HepG2 (cell line): ENCODE data around the gene IDUA. TPM values are rescaled to one million over a fixed set of nuclear protein-coding genes. Genes with fewer than 3 reads are reported as not detected.

Source experiments
- AGO2 ChIP-seq: fragments of 200-400 bp; formaldehyde crosslinking; optimal IDR thresholded peaks from 2 replicates; pipeline ENCODE3; 2017; ENCODE audit warnings: mild to moderate bottlenecking, low read depth, low read length, moderate library complexity
- CC2D1A ChIP-seq: sonication (generic); formaldehyde crosslinking; IDR thresholded peaks from 2 replicates; pipeline ENCODE4 v1.8.1; 2023; ENCODE audit warnings: mild to moderate bottlenecking, missing genetic modification reagents
- CHD2 ChIP-seq: IDR thresholded peaks from 2 replicates; pipeline ENCODE4 v1.6.1; 2011; ENCODE audit warnings: low read depth, low read length, improper control_type of control experiment
- CHD4 ChIP-seq: fragments of 200-600 bp; sonication (generic); IDR thresholded peaks from 2 replicates; pipeline ENCODE4 v1.7.0; 2017; ENCODE audit warnings: mild to moderate bottlenecking, low read length, borderline replicate concordance
- ESRRA ChIP-seq: sonication (generic); formaldehyde crosslinking; IDR thresholded peaks from 2 replicates; pipeline ENCODE4 v1.5.1; 2020; ENCODE audit warnings: mild to moderate bottlenecking, low read depth, missing genetic modification reagents
- GTF2F1 ChIP-seq: fragments of 150-350 bp; IDR thresholded peaks from 2 replicates; pipeline ENCODE4 v1.6.1; 2014; ENCODE audit warnings: low read length
- HOXD1 ChIP-seq: sonication (generic); formaldehyde crosslinking; IDR thresholded peaks from 2 replicates; pipeline ENCODE4 v1.5.0; 2020; ENCODE audit warnings: missing genetic modification reagents
- IKZF4 ChIP-seq: sonication (generic); formaldehyde crosslinking; IDR thresholded peaks from 2 replicates; pipeline ENCODE4 v1.5.1; 2020; ENCODE audit warnings: borderline replicate concordance, mild to moderate bottlenecking, low read depth, missing genetic modification reagents; ENCODE audit errors: not compliant biosample characterization
- KAT7 ChIP-seq: IDR thresholded peaks from 2 replicates; pipeline ENCODE4 v1.6.1; 2018; ENCODE audit warnings: borderline replicate concordance, missing compliant biosample characterization
- KDM5B ChIP-seq: sonication (generic); formaldehyde crosslinking; IDR thresholded peaks from 2 replicates; pipeline ENCODE4 v1.4.0; 2020; ENCODE audit warnings: missing genetic modification reagents, mild to moderate bottlenecking, borderline replicate concordance
- MBD4 ChIP-seq: IDR thresholded peaks from 2 replicates; pipeline ENCODE4 v1.6.1; 2012; ENCODE audit warnings: low read length, inconsistent platforms, borderline replicate concordance
- MTF1 ChIP-seq: sonication (generic); formaldehyde crosslinking; IDR thresholded peaks from 2 replicates; pipeline ENCODE4 v1.5.0; 2020; ENCODE audit warnings: missing genetic modification reagents
- NFATC3 ChIP-seq: sonication (generic); formaldehyde crosslinking; IDR thresholded peaks from 2 replicates; pipeline ENCODE4 v1.5.1; 2020; ENCODE audit warnings: mild to moderate bottlenecking, missing genetic modification reagents
- RBFOX2 ChIP-seq: fragments of 200-400 bp; formaldehyde crosslinking; IDR thresholded peaks from 2 replicates; pipeline ENCODE4 v1.6.1; 2017; ENCODE audit warnings: low read depth, mild to moderate bottlenecking, low read length
- SMARCC2 ChIP-seq: fragments of 450-650 bp; IDR thresholded peaks from 2 replicates; pipeline ENCODE4 v1.6.1; 2017; ENCODE audit warnings: antibody characterized with exemption, mild to moderate bottlenecking
- STAG1 ChIP-seq: sonication (generic); formaldehyde crosslinking; IDR thresholded peaks from 2 replicates; pipeline ENCODE4 v1.4.0; 2020; ENCODE audit warnings: missing genetic modification reagents
- TBX2 ChIP-seq: sonication (generic); formaldehyde crosslinking; IDR thresholded peaks from 2 replicates; pipeline ENCODE4 v1.5.0; 2020; ENCODE audit warnings: missing genetic modification reagents, mild to moderate bottlenecking, borderline replicate concordance
- XBP1 ChIP-seq: sonication (generic); formaldehyde crosslinking; IDR thresholded peaks from 2 replicates; pipeline ENCODE4 v1.5.0; 2020; ENCODE audit warnings: missing genetic modification reagents
- ZEB1 ChIP-seq: IDR thresholded peaks from 2 replicates; pipeline ENCODE4 v1.6.1; 2012; ENCODE audit warnings: mild to moderate bottlenecking, low read depth, inconsistent platforms; ENCODE audit not compliant: insufficient replicate concordance
- ZFX ChIP-seq: sonication (generic); formaldehyde crosslinking; IDR thresholded peaks from 2 replicates; pipeline ENCODE4 v1.4.0; 2020; ENCODE audit warnings: mild to moderate bottlenecking, low read depth, missing genetic modification reagents, moderate library complexity
- ZNF724P ChIP-seq: sonication (generic); formaldehyde crosslinking; IDR thresholded peaks from 2 replicates; pipeline ENCODE4 v1.8.0; 2022; ENCODE audit warnings: missing genetic modification reagents, borderline replicate concordance
- ZNF816 ChIP-seq: sonication (generic); formaldehyde crosslinking; IDR thresholded peaks from 2 replicates; pipeline ENCODE4 v1.8.0; 2022; ENCODE audit warnings: missing genetic modification reagents, mild to moderate bottlenecking, borderline replicate concordance
- polyA plus RNA-seq, 8 experiments: library from polyadenylated mRNA; depleted of rRNA in 3 of 8; stranded (reverse) in 7 of 8; unstranded in 1 of 8; fragments of >200 nt; fragmentation: Illumina TruSeq in 4 of 8; extraction: Trizol in 4 of 8; gene quantifications; 2 replicates each; pipeline versions ENCODE4 v1.2.1 to v1.2.3, GENCODE V29; 2011 to 2016; ENCODE audit warnings: low read depth in 4 of 8, missing spikeins in 1 of 8, mixed read lengths in 1 of 8; ENCODE audit not compliant: insufficient read depth in 1 of 8
- total RNA-seq, 5 experiments: library from RNA; depleted of rRNA; stranded (reverse); fragments of >200 nt; fragmentation: Illumina TruSeq; extraction: Trizol; gene quantifications; 2 replicates each; pipeline ENCODE4 v1.2.3, GENCODE V29; 2016; ENCODE audit warnings: low read depth in 1 of 5
- TF ChIP-seq, protein P1 (sequence below): sonication (generic); formaldehyde crosslinking; IDR thresholded peaks from 2 replicates; pipeline ENCODE4 v1.4.0; 2020; ENCODE audit warnings: low read depth, mild to moderate bottlenecking, missing genetic modification reagents
- TF ChIP-seq, protein P2 (sequence below): sonication (generic); formaldehyde crosslinking; IDR thresholded peaks from 2 replicates; pipeline ENCODE4 v1.8.0; 2022; ENCODE audit warnings: missing genetic modification reagents, mild to moderate bottlenecking, moderate library complexity, borderline replicate concordance
- TF ChIP-seq, protein P3 (sequence below): sonication (generic); formaldehyde crosslinking; IDR thresholded peaks from 2 replicates; pipeline ENCODE4 v1.4.0; 2020; ENCODE audit warnings: low read depth, mild to moderate bottlenecking, missing genetic modification reagents
- TF ChIP-seq, protein P4 (sequence below), 2 experiments: fragments of 450-650 bp in 1 of 2; sonication (generic) in 1 of 2; formaldehyde crosslinking; IDR thresholded peaks; 2 replicates each; pipeline versions ENCODE4 v1.5.0 to v1.8.0; 2020 to 2022; ENCODE audit warnings: mild to moderate bottlenecking in 1 of 2, missing genetic modification reagents in 1 of 2

Gene IDUA
- total and polyA plus RNA-seq, 2 of the 13 experiments (the other 11 are each of a cell fraction or from before 2014, with no cell fraction given): 0.77 to 1.0 TPM

DNA sequence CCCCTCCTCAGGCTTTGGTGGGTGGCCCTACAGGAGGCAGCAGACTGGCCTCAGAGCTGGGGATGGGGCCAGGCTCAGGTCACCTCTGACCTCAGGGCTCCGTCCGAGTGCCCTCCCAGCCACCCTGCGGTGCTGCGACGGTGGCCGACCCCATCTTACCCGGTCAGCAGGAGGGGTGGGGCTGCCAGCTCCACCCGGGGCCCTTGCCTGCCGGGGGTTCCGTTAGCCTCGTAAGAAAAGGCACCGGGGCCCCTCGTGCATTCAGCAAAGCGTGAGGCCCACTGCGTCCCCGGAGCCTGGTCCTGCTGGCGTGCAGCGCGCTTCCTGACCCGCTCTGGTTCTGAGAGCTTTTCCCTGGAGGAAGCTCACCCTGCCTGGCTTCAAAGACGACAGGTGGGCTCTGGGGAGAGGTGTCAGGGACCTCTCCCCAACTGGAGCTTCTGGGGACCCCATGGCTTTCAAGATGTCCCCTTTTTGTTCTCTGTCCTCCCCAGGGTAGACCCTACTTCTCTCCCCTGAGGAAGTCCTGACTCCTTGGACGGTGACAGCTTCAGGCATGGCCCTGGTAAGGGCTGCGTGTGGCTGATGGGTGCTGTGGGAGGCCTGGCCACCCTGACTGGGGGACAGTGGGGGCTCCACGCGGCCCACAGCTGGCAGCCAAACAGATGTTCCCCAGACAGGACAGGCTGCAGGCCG, 40.5 kb downstream of the IDUA start (continued):
- TF ChIP-seq, protein P1, sequence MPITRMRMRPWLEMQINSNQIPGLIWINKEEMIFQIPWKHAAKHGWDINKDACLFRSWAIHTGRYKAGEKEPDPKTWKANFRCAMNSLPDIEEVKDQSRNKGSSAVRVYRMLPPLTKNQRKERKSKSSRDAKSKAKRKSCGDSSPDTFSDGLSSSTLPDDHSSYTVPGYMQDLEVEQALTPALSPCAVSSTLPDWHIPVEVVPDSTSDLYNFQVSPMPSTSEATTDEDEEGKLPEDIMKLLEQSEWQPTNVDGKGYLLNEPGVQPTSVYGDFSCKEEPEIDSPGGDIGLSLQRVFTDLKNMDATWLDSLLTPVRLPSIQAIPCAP (CRISPR knock-in tag): no peak
- TF ChIP-seq NFATC3 (CRISPR knock-in tag) (no peak), TBX2 (CRISPR knock-in tag) (no peak), ZNF724P (CRISPR knock-in tag) (no peak), ZFX (CRISPR knock-in tag) (0 out of 2 replicates have a peak, but pooled peaks have one; percentile 15), CHD2 (no peak), AGO2 (peak; percentile 98), RBFOX2 (peak; percentile 44; the same call in 1 of the 2 replicates), STAG1 (CRISPR knock-in tag) (no peak), GTF2F1 (no peak), SMARCC2 (no peak), MTF1 (no peak), XBP1 (CRISPR knock-in tag) (no peak), ZNF816 (CRISPR knock-in tag) (no peak), IKZF4 (no peak), ESRRA (CRISPR knock-in tag) (no peak), HOXD1 (CRISPR knock-in tag) (no peak), ZEB1 (no peak), KAT7 (CRISPR knock-in tag) (no peak), CC2D1A (CRISPR knock-in tag) (no peak), CHD4 (no peak), MBD4 (no peak), KDM5B (no peak)
- TF ChIP-seq, protein P2, sequence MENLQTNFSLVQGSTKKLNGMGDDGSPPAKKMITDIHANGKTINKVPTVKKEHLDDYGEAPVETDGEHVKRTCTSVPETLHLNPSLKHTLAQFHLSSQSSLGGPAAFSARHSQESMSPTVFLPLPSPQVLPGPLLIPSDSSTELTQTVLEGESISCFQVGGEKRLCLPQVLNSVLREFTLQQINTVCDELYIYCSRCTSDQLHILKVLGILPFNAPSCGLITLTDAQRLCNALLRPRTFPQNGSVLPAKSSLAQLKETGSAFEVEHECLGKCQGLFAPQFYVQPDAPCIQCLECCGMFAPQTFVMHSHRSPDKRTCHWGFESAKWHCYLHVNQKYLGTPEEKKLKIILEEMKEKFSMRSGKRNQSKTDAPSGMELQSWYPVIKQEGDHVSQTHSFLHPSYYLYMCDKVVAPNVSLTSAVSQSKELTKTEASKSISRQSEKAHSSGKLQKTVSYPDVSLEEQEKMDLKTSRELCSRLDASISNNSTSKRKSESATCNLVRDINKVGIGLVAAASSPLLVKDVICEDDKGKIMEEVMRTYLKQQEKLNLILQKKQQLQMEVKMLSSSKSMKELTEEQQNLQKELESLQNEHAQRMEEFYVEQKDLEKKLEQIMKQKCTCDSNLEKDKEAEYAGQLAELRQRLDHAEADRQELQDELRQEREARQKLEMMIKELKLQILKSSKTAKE (CRISPR knock-in tag): no peak
- TF ChIP-seq, protein P3, sequence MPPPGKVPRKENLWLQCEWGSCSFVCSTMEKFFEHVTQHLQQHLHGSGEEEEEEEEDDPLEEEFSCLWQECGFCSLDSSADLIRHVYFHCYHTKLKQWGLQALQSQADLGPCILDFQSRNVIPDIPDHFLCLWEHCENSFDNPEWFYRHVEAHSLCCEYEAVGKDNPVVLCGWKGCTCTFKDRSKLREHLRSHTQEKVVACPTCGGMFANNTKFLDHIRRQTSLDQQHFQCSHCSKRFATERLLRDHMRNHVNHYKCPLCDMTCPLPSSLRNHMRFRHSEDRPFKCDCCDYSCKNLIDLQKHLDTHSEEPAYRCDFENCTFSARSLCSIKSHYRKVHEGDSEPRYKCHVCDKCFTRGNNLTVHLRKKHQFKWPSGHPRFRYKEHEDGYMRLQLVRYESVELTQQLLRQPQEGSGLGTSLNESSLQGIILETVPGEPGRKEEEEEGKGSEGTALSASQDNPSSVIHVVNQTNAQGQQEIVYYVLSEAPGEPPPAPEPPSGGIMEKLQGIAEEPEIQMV: no peak
- TF ChIP-seq, protein P4, sequence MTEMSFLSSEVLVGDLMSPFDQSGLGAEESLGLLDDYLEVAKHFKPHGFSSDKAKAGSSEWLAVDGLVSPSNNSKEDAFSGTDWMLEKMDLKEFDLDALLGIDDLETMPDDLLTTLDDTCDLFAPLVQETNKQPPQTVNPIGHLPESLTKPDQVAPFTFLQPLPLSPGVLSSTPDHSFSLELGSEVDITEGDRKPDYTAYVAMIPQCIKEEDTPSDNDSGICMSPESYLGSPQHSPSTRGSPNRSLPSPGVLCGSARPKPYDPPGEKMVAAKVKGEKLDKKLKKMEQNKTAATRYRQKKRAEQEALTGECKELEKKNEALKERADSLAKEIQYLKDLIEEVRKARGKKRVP (CRISPR knock-in tag; IDR thresholded peaks at IDR 0.05): no peak
